ENCODE data around the gene DAB1.

The DAB1 gene

GRCh38 chr1:57198912-57199311, 224.9 kb downstream of the DAB1 start:
- H3K9ac ChIP-seq (ENCODE audit: low read depth, low read length), result no peak overlapping the region

DNA sequence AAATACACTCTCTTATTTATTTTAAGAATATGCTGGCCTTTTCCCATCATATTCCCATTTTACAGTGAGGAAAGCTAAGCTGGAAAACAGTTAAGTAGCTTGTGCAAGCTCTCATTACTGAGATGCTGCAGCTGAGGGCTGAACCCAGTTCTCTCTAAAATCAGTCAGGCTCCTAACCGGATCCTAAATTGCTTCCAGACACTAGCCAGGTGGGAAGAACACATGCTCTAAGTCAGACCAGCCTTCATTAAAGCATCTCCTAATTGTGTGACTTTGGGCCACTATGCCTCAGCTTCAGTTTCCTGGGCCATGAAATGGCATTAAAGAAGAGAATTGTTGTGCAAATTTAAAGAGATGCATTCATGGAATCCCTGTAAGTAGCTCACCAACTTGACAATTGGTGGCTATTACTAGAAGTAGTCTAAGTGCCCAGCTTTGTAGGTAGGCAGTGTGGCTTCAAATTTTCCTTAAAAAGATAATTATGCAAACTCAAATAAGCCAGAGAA, 228.4 kb downstream of the DAB1 start:
- no peak overlapping the region for H3K27ac ChIP-seq (ENCODE audit: low read depth, low read length)
- H3K27me3 ChIP-seq (ENCODE audit: insufficient read depth, low read length), result peaks cover 11% of the 10 kb centered on the region
- H3K9me3 ChIP-seq (ENCODE audit: insufficient read depth, low read depth, low read length), result no peaks in the 10 kb centered on the region
- no peak overlapping the region for H3K9ac ChIP-seq (ENCODE audit: low read depth, low read length)
- WGBS, result 58% methylated on average over 1 of the region's 1 CpG
- no peak overlapping the region for H3K4me3 ChIP-seq (ENCODE audit: low read length)
- peaks cover 22% of the 10 kb centered on the region for H3K4me1 ChIP-seq (ENCODE audit: insufficient read depth, low read length)
- no peaks in the 10 kb centered on the region for H3K36me3 ChIP-seq (ENCODE audit: insufficient read depth, low read length)

More at GRCh38 chr1:57198912-57199311, 224.9 kb downstream of the DAB1 start:
- Histone ChIP-seq H3K27ac (ENCODE audit: low read depth, low read length) (no peak overlapping the region), H3K27me3 (ENCODE audit: insufficient read depth, low read length) (peaks cover 44% of the 10 kb centered on the region), H3K9me3 (ENCODE audit: insufficient read depth, low read depth, low read length) (no peaks in the 10 kb centered on the region), H3K4me3 (ENCODE audit: low read length) (no peak overlapping the region), H3K4me1 (ENCODE audit: insufficient read depth, low read length) (peaks cover 39% of the 10 kb centered on the region), H3K36me3 (ENCODE audit: insufficient read depth, low read length) (no peaks in the 10 kb centered on the region)
- 52% methylated on average over 1 of the region's 2 CpGs for WGBS

- Histone ChIP-seq H3K36me3 (ENCODE audit: insufficient read depth, low read length) (no peaks in the 10 kb centered on the region), H3K27ac (ENCODE audit: low read depth, low read length) (no peak overlapping the region), H3K27me3 (ENCODE audit: insufficient read depth, low read length) (no peaks in the 10 kb centered on the region), H3K9me3 (ENCODE audit: insufficient read depth, low read depth, low read length) (no peaks in the 10 kb centered on the region), H3K4me1 (ENCODE audit: insufficient read depth, low read length) (peaks cover 14% of the 10 kb centered on the region), H3K4me3 (ENCODE audit: low read length) (no peak overlapping the region), H3K9ac (ENCODE audit: low read depth, low read length) (no peak overlapping the region)
- WGBS, result 91% methylated on average over 1 of the region's 2 CpGs
Measured at GRCh38 chr1:57192222-57192621, 231.6 kb downstream of the DAB1 start.

- Histone ChIP-seq H3K4me1 (ENCODE audit: insufficient read depth, low read length) (peaks cover 9% of the 10 kb centered on the region), H3K9me3 (ENCODE audit: insufficient read depth, low read depth, low read length) (no peaks in the 10 kb centered on the region), H3K4me3 (ENCODE audit: low read length) (no peak overlapping the region), H3K27me3 (ENCODE audit: insufficient read depth, low read length) (no peaks in the 10 kb centered on the region), H3K27ac (ENCODE audit: low read depth, low read length) (no peak overlapping the region), H3K9ac (ENCODE audit: low read depth, low read length) (no peak overlapping the region), H3K36me3 (ENCODE audit: insufficient read depth, low read length) (no peaks in the 10 kb centered on the region)
- 97% methylated on average over 1 of the region's 2 CpGs for WGBS
Measured at GRCh38 chr1:57190898-57191297, 233.0 kb downstream of the DAB1 start.

DNA sequence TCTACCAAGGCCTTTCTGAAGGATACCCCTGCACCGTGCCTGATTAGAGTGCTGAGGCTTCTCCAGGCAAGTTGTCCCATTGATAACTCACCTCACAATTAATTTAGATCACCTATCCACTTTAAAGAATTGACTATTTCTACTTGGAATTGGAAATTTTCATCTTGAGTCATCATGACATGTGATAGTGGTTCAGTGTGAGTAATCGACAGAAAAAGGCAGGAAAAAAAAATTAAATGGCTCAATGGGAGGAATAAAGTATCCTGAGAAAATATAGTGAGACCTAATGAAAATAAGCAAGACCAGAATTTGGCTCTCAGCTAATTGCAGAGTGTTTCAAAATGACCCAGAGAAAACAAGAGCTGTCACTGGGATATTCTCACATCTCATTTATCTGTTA, 235.7 kb downstream of the DAB1 start:
- no peaks in the 10 kb centered on the region for H3K36me3 ChIP-seq (ENCODE audit: insufficient read depth, low read length)
- no peaks in the 10 kb centered on the region for H3K27me3 ChIP-seq (ENCODE audit: insufficient read depth, low read length)
- H3K4me1 ChIP-seq (ENCODE audit: insufficient read depth, low read length), result no peaks in the 10 kb centered on the region; the same call in 1 of the 2 replicates
- H3K9me3 ChIP-seq (ENCODE audit: insufficient read depth, low read depth, low read length), result no peaks in the 10 kb centered on the region
- no peak overlapping the region for H3K4me3 ChIP-seq (ENCODE audit: low read length)
- 94% methylated on average over 2 of the region's 2 CpGs for WGBS
- H3K9ac ChIP-seq (ENCODE audit: low read depth, low read length), result no peak overlapping the region
- no peak overlapping the region for H3K27ac ChIP-seq (ENCODE audit: low read depth, low read length)

DNA sequence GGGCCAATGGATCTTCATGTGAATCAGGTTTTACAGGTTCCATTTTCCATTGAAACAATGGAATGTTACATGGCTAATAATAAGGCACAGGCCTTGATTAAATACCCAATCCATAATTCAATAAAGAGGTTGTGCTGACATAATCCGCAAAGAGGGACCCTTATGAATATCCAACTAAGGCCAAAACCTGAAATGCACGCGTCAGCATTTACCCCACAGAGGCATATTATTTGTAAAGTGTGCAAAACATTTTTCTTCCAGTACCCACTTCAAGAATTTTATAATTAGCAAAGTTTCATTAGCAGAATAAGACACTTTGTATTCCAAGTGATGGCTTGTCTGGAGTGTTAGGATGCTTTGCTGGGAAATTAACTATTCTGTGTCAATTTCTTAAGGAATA, 237.4 kb downstream of the DAB1 start:
- Histone ChIP-seq H3K4me3 (ENCODE audit: low read length) (no peak overlapping the region), H3K27me3 (ENCODE audit: insufficient read depth, low read length) (no peaks in the 10 kb centered on the region)
- whole genome bisulfite sequencing, result 96% methylated on average over 2 of the region's 3 CpGs

GRCh38 chr1:57179001-57179400, 244.9 kb downstream of the DAB1 start:
- Histone ChIP-seq H3K27me3 (ENCODE audit: insufficient read depth, low read length) (no peaks in the 10 kb centered on the region), H3K4me3 (ENCODE audit: low read length) (no peak overlapping the region), H3K9me3 (ENCODE audit: insufficient read depth, low read depth, low read length) (0 out of 2 replicates have a peak, but pooled peaks cover 4% of the 10 kb centered on the region), H3K4me1 (ENCODE audit: insufficient read depth, low read length) (peaks cover 10% of the 10 kb centered on the region), H3K36me3 (ENCODE audit: insufficient read depth, low read length) (no peaks in the 10 kb centered on the region), H3K27ac (ENCODE audit: low read depth, low read length) (no peak overlapping the region), H3K9ac (ENCODE audit: low read depth, low read length) (no peak overlapping the region)
- WGBS, result 80% methylated on average over 4 of the region's 4 CpGs

More for the DNA sequence above, 237.4 kb downstream of the DAB1 start:
- Histone ChIP-seq H3K4me1 (ENCODE audit: insufficient read depth, low read length) (no peaks in the 10 kb centered on the region), H3K9me3 (ENCODE audit: insufficient read depth, low read depth, low read length) (no peaks in the 10 kb centered on the region), H3K36me3 (ENCODE audit: insufficient read depth, low read length) (no peaks in the 10 kb centered on the region), H3K9ac (ENCODE audit: low read depth, low read length) (no peak overlapping the region), H3K27ac (ENCODE audit: low read depth, low read length) (no peak overlapping the region)

DNA sequence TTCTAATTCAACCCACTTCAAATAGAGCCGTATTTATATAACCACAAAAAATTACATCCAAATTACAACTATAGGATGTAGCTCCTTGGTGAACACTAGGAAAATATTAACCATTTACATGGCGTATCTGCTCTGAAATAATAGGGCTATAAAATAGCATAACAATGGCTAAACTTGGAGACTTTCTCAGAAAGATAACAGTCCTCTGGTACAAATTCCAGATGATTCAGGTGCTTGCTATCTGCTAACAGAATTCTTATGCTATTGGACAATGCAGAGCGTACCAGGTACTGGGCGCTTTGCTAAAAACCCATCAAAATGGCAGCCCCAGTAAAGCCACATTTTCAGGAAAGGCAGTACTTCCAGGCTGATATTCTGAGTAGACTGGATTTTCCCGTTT, 248.4 kb downstream of the DAB1 start:
- Histone ChIP-seq H3K4me3 (ENCODE audit: low read length) (no peak overlapping the region), H3K4me1 (ENCODE audit: insufficient read depth, low read length) (peaks cover 24% of the 10 kb centered on the region), H3K27ac (ENCODE audit: low read depth, low read length) (no peak overlapping the region), H3K9ac (ENCODE audit: low read depth, low read length) (no peak overlapping the region), H3K9me3 (ENCODE audit: insufficient read depth, low read depth, low read length) (0 out of 2 replicates have a peak, but pooled peaks cover 4% of the 10 kb centered on the region), H3K36me3 (ENCODE audit: insufficient read depth, low read length) (no peaks in the 10 kb centered on the region), H3K27me3 (ENCODE audit: insufficient read depth, low read length) (no peaks in the 10 kb centered on the region)
- WGBS, result 96% methylated on average over 5 of the region's 5 CpGs

- Histone ChIP-seq H3K4me3 (ENCODE audit: low read length) (no peak overlapping the region), H3K27me3 (ENCODE audit: insufficient read depth, low read length) (no peaks in the 10 kb centered on the region), H3K27ac (ENCODE audit: low read depth, low read length) (peak overlapping the region; percentile 76; the same call in 1 of the 2 replicates), H3K4me1 (ENCODE audit: insufficient read depth, low read length) (peaks cover 15% of the 10 kb centered on the region; the same call in 1 of the 2 replicates), H3K9ac (ENCODE audit: low read depth, low read length) (no peak overlapping the region), H3K9me3 (ENCODE audit: insufficient read depth, low read depth, low read length) (0 out of 2 replicates have a peak, but pooled peaks cover 1% of the 10 kb centered on the region), H3K36me3 (ENCODE audit: insufficient read depth, low read length) (no peaks in the 10 kb centered on the region)
- WGBS, result 88% methylated on average over 1 of the region's 1 CpG
Measured at GRCh38 chr1:57172040-57172439, 251.8 kb downstream of the DAB1 start.

- Histone ChIP-seq H3K9me3 (ENCODE audit: insufficient read depth, low read depth, low read length) (no peaks in the 10 kb centered on the region), H3K27ac (ENCODE audit: low read depth, low read length) (no peak overlapping the region), H3K9ac (ENCODE audit: low read depth, low read length) (no peak overlapping the region), H3K27me3 (ENCODE audit: insufficient read depth, low read length) (no peaks in the 10 kb centered on the region), H3K4me1 (ENCODE audit: insufficient read depth, low read length) (peaks cover 46% of the 10 kb centered on the region), H3K36me3 (ENCODE audit: insufficient read depth, low read length) (no peaks in the 10 kb centered on the region), H3K4me3 (ENCODE audit: low read length) (no peak overlapping the region)
- 97% methylated on average over 2 of the region's 2 CpGs for WGBS
Measured at GRCh38 chr1:57167997-57168396, 255.9 kb downstream of the DAB1 start.

- Histone ChIP-seq H3K4me1 (ENCODE audit: insufficient read depth, low read length) (peaks cover 36% of the 10 kb centered on the region), H3K4me3 (ENCODE audit: low read length) (no peak overlapping the region), H3K36me3 (ENCODE audit: insufficient read depth, low read length) (no peaks in the 10 kb centered on the region), H3K9ac (ENCODE audit: low read depth, low read length) (no peak overlapping the region), H3K9me3 (ENCODE audit: insufficient read depth, low read depth, low read length) (no peaks in the 10 kb centered on the region), H3K27ac (ENCODE audit: low read depth, low read length) (no peak overlapping the region), H3K27me3 (ENCODE audit: insufficient read depth, low read length) (no peaks in the 10 kb centered on the region)
- 36% methylated on average over 1 of the region's 1 CpG for WGBS
Measured at GRCh38 chr1:57165546-57165945, 258.3 kb downstream of the DAB1 start.

- Histone ChIP-seq H3K36me3 (ENCODE audit: insufficient read depth, low read length) (no peaks in the 10 kb centered on the region), H3K9me3 (ENCODE audit: insufficient read depth, low read depth, low read length) (no peaks in the 10 kb centered on the region), H3K4me1 (ENCODE audit: insufficient read depth, low read length) (peaks cover 36% of the 10 kb centered on the region), H3K4me3 (ENCODE audit: low read length) (no peak overlapping the region), H3K9ac (ENCODE audit: low read depth, low read length) (no peak overlapping the region), H3K27ac (ENCODE audit: low read depth, low read length) (no peak overlapping the region), H3K27me3 (ENCODE audit: insufficient read depth, low read length) (no peaks in the 10 kb centered on the region)
- 96% methylated on average over 1 of the region's 1 CpG for WGBS
Measured at GRCh38 chr1:57164584-57164983, 259.3 kb downstream of the DAB1 start.

All from HUES64 (cell line).